PC-9 (cell line): ENCODE results near the gene ANKRD11.

Experiments
- EZH2 ChIP-seq: fragments of 200-600 bp; sonication (generic); IDR thresholded peaks from 2 replicates; pipeline ENCODE4 v1.8.0; 2017; ENCODE audit warnings: antibody characterized with exemption, low read depth
- TF ChIP-seq, protein P1 (sequence below): fragments of 200-600 bp; sonication (generic); conservative IDR thresholded peaks from 2 replicates; pipeline ENCODE4 v1.6.1; 2017; ENCODE audit warnings: mixed run types, antibody characterized with exemption, mild to moderate bottlenecking, moderate library complexity

DNA sequence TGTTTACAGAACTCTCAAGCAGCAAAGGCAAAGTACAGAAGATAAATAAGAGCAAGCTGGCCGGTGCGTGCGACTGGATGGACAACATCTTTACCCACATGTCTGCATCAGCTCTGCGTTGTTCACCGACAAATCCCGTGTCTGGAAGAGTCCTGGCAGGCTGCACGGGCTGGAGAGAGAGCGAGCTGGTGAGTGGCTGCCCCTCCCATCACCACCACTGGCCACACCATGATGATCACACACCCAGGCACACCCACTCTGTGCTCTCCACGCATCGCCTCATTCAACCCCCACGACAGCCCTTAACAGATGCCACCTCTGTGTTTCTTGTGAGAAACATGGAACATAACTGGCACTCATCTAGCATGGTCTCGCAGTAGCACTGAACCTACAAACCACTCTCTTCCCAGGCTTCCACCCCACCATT lies 59.2 kb downstream of the ANKRD11 start:
- TF ChIP-seq, protein P1, sequence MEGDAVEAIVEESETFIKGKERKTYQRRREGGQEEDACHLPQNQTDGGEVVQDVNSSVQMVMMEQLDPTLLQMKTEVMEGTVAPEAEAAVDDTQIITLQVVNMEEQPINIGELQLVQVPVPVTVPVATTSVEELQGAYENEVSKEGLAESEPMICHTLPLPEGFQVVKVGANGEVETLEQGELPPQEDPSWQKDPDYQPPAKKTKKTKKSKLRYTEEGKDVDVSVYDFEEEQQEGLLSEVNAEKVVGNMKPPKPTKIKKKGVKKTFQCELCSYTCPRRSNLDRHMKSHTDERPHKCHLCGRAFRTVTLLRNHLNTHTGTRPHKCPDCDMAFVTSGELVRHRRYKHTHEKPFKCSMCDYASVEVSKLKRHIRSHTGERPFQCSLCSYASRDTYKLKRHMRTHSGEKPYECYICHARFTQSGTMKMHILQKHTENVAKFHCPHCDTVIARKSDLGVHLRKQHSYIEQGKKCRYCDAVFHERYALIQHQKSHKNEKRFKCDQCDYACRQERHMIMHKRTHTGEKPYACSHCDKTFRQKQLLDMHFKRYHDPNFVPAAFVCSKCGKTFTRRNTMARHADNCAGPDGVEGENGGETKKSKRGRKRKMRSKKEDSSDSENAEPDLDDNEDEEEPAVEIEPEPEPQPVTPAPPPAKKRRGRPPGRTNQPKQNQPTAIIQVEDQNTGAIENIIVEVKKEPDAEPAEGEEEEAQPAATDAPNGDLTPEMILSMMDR: no peak
- no peak for TF ChIP-seq EZH2
